NCI-H146 (cell line): ENCODE results near the gene EFCAB6.
A peak's percentile ranks its signal among the peaks of the same experiment; 100 is the strongest.
"Not testable (repeated sequence)": the region's sequence is repeated elsewhere in the genome, so short reads cannot be mapped to it uniquely, and the experiment has no call there.

Experiments
- DNase-seq: peaks from one replicate; lab custom pipeline; 2025; lab: John Stamatoyannopoulos, UW

EFCAB6 gene

DNA sequence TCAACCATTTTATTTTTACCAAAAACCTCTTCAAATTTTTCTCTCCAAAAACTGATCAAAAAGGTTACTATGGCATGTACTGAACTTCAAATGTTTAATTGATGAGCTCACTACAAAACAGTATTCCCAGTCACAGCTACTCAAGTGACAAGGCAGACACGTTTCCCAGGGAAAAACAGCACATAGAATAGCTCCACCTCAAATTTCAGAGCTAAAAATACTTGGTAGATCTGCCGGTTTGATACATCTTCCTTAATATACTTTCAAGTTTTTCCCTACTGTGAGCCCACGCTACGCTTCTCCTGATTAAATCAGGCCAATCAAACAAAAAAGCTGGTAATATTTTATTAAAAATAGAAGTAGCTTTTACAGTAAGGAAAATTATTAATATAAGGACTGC, 100.4 kb downstream of the EFCAB6 start:
- DNase-seq: no peak

DNA sequence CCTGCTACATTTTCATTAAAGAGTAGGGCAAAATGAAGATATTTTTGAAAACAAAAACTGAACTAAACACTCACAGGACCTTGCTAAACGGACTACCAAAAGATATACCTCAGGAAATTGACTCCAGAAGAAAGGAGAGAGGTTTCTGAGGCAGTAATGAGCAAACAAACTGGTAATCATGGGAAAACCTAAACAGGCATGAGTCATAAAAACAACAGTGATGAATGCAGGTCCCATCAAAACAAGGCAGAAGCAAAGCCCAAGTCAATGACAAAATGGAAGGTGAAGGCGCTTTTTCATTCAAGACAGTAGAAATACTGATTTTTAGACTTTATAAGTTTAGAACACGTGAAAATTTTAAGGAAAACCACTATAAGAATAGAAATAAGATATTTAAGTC, 104.5 kb downstream of the EFCAB6 start:
- no peak for DNase-seq

DNA sequence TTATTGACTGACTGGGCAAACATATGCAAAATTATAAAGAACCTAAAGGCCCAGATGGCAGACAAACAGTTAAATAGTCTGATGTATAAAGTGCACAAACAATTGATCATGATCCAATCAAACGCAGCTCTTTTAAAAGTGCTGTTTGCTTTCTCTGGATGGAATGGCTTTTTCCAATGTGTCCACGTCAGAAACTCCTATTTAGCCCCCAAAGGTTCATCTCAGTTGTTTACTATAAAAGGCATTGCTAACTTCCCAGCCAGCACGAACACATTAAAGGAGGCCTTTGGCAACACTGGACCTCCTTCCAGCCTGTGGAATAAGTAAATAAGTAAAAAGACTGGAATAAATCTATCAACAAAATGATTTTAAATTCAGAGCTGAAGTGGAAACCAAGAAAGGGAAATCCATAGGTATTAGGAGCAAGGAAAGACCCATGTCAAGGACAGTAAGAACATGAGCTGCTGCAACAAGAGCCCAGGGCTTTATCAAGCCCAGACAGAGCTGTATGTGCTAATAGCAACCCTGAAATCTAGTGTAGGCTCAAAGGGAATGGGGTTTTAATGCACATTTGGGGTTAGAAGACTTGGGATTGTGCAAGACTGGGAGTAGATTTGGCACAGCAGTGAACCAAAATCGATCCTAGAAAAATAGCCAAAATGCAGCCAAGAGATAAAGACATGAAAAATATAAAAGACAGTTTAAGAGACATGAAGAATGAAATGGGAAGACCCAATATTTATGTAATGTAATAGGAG, 105.4 kb downstream of the EFCAB6 start:
- no peak for DNase-seq

DNA sequence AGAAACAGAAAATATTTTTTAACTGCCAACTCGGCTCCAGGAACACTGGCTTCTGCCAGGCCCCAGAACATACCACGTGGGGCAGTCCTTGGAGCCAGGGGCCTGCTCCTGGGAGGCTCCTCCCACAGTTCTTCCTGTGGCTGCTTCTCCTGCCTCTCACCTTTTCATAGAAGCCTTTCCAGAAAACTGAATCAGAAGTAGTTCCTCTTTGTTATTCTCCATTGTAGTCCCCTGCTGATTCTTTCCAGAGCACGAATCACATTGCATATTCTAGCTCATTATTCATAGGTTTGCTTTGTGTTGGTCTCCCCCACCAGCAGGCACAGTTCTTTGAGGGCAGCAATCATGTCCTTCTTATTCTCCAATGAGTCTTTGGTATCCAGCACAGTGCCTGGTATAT, 106.0 kb downstream of the EFCAB6 start:
- no peak for DNase-seq

DNA sequence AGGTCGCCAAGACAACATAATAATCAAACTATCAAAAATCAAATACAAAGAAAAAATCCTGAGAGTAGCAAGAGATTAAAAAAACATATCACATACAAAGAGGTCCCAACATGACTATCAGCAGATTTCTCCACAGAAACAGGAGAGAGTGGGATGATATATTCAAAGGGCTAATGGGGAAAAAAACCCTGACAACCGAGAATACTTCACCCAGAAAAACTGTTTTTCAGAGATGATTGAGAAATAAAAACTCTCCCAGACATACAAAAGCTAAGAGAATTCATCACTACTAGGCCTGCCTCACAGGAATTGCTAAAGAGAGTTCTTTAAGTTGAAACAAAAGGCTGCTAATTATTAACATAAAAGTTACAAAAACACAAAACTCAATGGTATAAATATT, 108.1 kb downstream of the EFCAB6 start:
- DNase-seq: no peak

DNA sequence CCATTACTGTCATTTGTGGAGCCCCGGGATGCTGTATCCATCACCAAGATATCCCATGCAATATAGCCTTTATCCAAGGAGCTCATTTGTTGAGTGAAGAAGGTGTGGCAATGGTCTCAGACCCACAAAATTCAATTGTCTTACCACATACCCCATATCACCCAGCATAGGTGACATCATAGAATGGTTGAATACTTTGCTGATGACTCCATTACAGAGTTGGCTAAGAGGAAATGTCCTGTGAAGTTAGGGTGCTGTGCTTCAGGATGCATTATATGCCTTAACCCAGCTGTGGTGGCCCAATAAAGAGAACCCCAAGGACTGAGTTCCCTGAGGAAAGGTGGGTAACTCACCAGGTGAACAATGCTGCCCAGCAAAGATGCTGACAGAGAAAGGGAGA, 113.7 kb downstream of the EFCAB6 start:
- no peak for DNase-seq

DNA sequence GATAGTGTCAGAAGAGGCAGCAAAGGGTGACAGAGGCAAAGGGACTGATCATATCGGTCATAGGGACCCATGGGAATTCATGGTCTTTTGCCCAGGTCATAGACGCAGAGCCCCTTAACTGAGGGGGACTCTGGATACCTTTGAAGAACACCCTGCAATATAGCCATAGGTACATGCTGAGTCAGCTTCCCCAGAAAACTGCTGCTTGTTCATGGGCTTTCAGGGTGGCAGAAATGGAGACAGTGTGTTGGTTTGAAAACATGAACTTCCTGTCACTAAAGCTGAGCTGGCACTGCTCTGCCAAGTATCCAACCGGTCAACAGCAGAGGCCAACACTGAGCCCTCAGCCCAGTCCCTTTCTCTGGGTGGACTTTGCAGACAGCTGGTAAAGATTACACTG, 114.2 kb downstream of the EFCAB6 start:
- DNase-seq: no peak

DNA sequence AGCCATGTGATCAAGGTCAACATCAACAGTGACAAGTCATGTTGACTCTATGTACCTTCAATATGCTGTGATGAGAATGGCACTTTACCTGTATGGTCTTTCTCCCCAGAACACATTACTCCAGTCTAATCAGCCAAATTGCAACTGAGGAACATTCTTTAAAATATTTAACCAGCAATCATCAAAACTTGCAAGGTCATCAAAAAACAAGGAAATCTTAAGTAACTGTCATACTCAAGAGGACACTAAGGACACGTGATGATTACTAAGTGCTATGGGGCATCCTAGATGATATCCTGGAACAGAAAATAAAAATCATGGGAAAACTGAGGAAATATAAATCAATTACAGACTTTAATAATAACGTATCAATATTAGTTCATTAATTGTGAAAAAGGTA, 118.9 kb downstream of the EFCAB6 start:
- DNase-seq: no peak

DNA sequence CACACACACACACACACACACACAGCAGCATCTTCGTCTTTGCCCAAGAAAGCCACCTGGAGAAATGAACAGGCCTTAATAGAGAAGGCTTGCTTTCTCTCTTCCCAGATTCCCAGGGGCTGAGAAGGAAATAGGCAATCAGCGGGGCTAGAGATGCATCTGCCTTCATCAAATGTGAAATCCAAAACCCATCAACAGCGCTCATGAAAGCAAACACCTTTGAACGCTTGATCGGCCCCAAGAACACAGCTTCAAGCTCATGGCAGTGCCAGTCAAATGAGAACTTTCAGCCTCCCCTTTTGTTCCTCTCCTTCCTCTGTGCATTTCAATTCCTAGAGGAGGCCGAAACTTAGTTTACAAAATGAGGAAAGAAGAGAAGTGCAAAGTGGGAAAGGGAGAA, 122.7 kb downstream of the EFCAB6 start:
- peak; percentile 26 for DNase-seq

DNA sequence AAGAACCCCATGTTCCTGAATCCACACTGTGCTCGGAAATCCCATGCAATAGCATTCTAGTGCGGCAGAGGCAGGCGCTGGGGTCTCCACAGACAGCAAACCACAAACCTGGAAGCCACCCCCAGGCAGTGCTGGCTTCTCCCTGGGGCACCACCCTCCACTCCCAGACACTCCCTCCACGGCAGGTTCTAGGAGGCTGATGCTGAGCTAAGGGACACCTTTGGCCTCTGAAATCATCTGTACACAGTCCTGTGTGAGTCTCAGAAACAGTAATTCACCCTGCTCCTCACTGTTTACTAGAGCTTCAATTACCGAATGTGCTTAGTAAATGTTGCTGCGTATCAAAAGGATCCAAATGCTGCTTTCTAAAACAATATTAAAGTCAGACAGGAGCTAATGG, 129.3 kb downstream of the EFCAB6 start:
- DNase-seq: no peak

DNA sequence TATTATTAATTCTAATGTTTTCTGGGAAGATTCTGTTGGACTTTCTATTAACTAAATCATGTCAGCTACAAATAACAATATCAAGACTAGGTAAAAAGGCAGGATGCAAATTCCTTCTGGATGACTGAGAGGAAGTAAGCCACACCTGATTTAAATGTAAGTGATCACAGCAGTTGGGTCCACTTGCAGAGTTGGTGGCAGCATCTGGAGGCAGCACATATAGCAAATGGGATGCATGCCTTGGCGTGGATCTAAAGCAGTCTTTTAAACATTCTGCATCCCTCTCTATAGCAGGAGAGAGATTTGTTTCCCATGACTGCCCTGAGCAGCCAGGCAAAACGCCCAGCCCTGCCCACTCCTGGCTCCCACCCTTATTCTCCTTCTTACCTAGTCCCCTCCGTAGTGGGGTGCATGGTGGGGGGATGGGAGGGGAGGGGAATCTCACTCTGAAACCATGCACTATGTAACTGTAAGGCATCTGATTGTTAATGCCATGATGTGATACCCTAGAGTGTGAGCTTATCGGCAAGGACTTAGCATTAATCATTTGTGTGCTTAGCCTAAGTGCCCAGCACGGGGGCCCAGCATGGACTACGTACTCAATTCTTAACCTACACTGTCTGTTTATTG, 130.3 kb downstream of the EFCAB6 start:
- peak; percentile 12 for DNase-seq

DNA sequence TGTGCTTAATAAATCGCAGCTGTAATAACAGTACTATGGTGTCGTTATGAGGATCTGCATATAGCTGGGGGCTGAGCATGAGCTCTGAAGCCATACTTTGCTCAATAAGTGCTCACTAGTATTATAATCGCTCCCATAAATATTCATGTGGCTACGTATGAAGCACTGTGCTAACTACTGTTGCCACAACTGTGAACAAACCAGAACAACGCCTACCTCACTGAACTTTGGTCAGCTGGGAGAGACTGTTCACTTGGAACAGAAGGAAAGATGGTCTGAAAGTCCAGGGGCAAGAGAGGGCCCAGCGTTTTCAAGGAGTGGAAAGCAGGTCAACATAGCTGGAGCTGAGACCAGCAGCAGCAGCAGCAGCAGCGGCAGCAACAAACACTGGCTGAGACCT, 141.6 kb downstream of the EFCAB6 start:
- no peak for DNase-seq

DNA sequence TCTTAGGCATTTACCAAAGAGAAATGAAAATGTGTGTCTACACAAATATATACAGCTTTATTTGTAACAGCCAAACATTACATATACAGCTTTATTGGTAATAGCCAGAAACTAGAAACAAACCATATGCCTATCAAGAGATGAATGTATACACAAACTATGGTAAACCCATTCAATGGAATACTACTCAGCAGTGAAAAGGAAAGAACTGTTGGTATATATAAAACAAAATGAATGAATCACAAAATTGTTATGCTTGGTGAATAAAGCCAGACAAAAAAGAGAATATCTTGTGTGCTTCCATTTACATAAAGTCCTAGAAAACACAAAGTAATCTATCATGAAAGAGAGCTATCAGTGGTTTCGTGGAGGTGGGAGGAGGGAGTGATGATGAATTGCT, 142.9 kb downstream of the EFCAB6 start:
- DNase-seq: no peak

DNA sequence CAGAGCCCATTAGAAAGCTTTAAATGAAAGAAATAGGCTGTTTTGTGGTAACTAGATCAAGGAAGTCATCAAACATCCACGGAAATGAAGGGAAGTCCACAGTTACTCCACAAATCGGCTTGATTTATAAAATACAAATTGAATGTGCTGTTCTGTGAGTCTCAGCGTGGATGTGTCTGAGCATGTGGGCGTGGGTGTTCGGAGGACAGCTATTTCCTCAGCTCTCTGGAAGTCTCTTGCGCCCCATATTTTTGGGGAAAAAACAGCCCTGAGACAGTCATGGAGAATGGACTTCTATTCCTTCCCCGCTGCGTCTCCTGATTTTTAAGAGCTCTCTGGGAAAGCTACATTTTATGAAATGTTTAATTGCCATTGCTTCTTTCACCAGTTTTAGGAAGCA, 144.4 kb downstream of the EFCAB6 start:
- DNase-seq: no peak

DNA sequence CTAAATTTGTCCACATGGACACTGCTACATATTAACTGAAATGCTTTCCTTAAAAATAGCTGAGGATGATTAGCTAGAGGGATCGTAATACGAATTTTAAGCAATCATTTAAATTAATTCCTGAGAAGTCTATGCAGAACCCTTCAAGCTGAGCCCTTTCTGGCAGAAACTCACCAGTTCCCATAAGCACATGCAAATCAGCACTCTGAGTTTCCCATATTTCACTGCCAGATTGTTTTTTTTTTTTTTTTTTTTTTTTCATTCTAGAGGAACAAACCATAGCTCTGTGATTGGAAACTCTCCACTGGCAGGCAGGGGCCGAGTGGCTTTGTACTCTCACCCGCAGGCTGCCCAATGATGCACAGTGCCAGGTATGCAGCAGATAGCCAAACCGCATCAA, 145.6 kb downstream of the EFCAB6 start:
- DNase-seq: no peak

DNA sequence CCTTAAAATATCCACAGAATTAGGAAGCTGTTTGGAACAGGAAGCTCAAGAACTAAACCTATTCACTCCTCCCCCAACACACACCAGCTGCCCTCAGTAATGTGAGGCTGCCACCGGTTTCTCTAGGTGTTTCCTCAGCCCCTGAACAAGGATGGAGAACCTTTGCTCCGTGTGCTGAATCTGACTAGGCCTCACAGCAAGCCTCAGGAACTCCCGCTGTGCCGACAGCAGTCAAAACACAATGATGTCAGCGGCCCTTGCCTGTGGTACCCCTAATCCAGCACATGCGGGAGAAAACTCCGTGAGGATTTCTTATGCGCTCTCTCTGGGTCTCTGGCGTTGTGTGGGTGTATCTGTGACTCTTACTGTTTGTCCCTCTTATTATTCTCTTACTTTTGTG, 153.3 kb downstream of the EFCAB6 start:
- DNase-seq: peak; percentile 58

DNA sequence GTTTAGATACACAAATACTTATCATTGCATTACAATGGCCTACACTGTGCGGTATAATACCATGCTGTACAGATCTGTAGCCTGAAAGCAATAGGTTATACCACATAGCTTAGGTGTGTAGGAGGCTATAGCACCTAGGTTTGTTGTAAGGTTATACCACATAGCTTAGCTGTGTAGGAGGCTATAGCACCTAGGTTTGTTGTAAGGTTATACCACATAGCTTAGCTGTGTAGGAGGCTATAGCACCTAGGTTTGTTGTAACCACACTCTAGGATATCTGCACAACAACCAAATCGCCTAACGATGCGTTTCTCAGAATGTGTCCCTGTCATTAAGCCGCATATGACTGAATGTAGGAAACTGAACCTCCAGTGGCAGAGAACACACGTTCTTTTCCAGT, 155.5 kb downstream of the EFCAB6 start:
- DNase-seq: not testable (repeated sequence)

DNA sequence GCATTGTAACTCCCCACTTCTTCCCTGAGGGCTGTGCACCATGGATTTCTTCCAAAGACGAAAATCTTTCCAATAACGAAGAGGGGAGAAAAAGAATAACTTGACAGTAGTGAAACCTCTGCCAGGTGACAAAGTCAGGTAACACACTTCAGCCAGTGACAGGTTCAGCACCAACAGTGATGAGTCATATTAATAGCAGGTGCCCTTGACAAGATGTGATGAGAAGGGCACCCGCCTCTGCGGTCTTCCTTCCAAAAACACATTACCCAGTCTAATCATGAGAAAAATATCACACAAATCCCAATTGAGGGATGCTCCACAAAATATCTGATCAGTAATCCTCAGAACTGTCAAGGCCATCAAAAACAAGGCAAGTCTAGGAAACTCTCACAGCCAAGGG, 157.8 kb downstream of the EFCAB6 start:
- no peak for DNase-seq

DNA sequence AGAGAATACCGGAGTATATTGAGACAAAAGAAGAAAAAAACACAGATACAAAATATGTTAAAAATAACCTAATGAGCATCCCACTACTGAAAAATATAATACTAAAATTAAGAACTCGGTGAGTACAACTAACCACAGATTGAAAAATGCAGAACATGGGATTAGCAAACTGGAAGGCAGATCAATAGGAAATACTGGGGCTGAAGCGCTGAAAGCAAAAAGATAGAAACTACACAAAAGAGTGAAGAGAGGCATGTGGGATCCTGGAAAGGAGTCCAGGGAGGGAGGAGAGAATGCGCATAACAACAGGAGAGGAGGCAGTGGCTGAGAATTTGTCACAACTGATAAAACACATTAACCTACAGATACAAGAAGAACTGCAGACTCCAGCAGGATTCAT, 159.3 kb downstream of the EFCAB6 start:
- DNase-seq: no peak

DNA sequence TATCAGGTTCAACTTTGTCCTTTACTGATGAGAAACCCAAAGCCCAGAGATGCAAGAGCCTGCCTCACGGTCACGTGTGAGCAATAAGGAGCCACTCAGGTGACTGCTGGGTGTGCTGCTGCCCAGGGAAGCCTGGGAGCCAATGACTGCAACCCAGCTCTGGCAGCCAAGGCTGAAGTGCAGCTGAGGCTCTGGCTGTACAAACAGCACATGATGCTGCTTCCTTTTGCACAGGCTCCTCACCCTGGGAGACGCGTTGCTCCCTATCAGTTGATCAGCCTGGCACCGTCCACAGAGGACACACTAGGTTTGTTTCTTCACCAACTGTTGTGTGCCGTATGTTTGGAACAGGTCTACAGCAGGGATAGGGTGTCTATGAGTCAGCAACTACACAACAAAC, 168.7 kb downstream of the EFCAB6 start:
- no peak for DNase-seq

DNA sequence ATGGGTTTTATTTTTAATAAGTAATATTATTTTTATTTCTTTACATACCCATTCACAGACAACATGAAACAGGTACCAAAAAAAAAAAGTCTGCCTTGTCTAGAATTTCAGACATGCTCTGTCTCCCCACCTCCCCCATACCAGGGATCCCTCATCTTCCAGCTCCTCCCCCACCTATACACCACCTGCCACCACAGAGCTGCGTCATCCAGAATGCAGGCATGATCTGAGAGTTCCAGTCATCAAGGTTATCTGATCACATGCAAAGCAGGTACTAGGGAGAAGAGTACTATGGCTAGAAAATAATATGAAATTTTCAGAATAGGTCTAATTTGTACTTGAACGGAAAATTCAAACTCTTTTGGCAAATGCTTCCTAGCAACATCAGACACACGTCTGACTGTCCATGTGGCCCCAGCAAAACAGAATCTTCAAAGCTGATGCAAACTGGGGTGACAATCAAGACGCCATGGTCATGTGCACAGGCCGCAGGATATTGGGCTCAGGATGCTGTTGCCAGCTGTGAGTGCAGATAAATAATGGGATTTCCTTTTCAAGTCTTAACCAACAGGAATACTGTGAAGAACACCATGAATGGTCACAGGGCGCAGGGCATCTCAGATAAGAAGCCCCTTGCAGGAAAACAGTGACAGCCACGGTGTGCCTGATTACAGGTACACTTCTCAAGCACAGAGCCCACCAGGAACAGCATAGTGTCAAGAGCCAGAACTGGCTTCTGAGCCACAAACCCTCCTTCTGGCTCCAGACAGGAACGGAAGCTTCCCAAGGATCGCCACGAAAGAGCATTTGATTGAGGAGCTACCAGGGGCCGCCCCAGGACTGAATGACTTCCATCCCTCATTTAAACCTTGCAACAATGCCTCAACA, 169.5 kb downstream of the EFCAB6 start:
- no peak for DNase-seq

DNA sequence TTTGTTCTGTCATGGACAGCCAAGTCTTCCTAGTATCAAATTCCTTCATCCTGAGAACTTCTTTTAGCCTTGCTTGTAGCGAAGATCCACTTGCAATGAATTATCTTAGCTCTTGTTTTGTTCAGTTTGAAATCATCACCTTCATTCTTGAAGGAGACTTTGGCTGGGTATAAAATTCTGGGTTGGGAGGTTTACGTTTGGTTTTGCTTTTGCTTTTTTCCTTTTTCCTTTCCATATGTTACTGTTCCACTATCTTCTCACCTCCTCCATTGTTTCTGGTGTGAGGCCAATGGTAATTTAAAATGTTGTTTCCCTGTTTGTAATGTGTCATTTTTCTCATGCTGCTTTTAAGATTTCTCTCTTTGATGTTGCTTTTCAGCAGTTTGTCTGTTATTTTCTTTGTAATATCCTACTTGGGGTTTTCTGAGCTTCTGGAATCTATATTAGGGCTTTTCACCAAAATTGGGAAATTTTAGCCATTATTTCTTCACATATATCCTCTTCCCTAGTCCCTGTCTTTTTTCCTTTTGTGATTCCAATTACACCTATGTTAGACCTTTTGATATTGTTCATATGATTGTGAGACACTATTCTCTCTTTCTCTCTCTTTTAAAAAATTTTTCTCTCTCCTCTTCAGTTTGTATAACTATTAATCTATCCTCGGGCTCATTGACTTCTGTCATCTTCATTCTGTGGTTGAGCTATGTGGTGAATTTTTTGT, 172.7 kb downstream of the EFCAB6 start:
- no peak for DNase-seq
